ENCODE results near the gene VPS13D.

The VPS13D gene

GRCh38 chr1:12282142-12282541 is 52.3 kb downstream of the VPS13D start:
- no peak overlapping the region for H3K4me3 ChIP-seq (ENCODE audit: insufficient read depth, low read depth, low read length, poor library complexity, severe bottlenecking)
- H3K9me3 ChIP-seq (ENCODE audit: control insufficient read depth, low read length): no peaks in the 10 kb centered on the region
- no peak overlapping the region for H3K27ac ChIP-seq (ENCODE audit: insufficient read depth, low read length, poor library complexity, severe bottlenecking)
- peaks cover 62% of the 10 kb centered on the region for H3K36me3 ChIP-seq (ENCODE audit: control insufficient read depth, insufficient read depth, low read length)
- no peaks in the 10 kb centered on the region for H3K4me1 ChIP-seq (ENCODE audit: control insufficient read depth, insufficient read depth, low read length, poor library complexity, severe bottlenecking)
- H3K27me3 ChIP-seq (replicated peaks; ENCODE audit: control insufficient read depth, insufficient read depth, low read length, poor library complexity, severe bottlenecking): no peaks in the 10 kb centered on the region
- DNase-seq: no peak

DNA sequence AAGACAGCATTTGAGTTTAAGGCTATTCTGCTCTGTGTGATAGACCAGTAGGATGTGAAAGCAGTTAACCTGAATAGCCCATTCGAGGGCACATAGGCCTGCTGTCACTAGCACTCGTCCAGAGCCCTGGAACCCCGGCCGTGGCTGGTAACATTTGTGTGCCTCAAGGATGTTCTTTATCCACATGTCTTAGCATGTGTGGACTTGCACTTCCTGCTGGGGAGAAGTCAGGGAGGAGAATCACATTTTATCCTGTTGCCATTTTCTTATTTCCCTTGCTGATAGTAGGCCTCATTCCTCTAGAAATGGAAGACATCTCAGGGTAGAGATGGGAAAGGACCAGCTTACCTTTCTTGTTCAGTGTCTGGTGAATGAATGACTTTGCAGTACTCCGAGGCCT is 54.7 kb downstream of the VPS13D start:
- Histone ChIP-seq H3K36me3 (ENCODE audit: control insufficient read depth, insufficient read depth, low read length) (peaks cover 51% of the 10 kb centered on the region), H3K9me3 (ENCODE audit: control insufficient read depth, low read length) (no peaks in the 10 kb centered on the region), H3K4me3 (ENCODE audit: insufficient read depth, low read depth, low read length, poor library complexity, severe bottlenecking) (no peak overlapping the region), H3K27me3 (replicated peaks; ENCODE audit: control insufficient read depth, insufficient read depth, low read length, poor library complexity, severe bottlenecking) (no peaks in the 10 kb centered on the region), H3K27ac (ENCODE audit: insufficient read depth, low read length, poor library complexity, severe bottlenecking) (no peak overlapping the region), H3K4me1 (ENCODE audit: control insufficient read depth, insufficient read depth, low read length, poor library complexity, severe bottlenecking) (no peaks in the 10 kb centered on the region)
- no peak for DNase-seq

DNA sequence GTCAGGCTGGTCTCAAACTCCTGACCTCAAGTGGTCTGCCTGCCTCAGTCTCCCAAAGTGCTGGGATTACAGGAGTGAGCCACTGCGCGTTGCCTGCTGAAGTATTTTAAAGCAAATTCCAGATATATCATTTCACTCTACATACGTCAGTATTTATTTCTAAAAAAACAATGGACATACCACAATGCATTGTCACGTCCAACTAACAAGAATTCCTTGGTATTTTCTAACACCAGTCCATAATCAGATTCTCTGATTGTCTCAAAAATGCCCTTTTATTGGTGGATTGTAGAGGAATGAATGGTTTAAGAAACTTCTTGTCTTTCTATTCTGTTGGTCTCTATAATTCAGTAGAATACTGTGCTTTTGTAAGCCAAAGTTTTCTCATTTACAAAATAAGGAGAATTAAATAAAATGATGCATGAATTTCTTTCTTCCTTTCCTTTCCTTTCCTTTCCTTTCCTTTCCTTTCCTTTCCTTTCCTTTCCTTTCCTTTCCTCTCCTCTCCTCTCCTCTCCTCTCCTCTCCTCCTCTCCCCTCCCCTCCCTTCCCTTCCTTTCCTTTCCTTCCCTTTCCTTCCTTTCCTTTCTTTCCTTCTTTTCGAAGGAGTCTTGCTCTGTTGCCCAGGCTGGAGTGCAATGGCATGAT is 55.8 kb downstream of the VPS13D start:
- no peaks in the 10 kb centered on the region for H3K27me3 ChIP-seq (replicated peaks; ENCODE audit: control insufficient read depth, insufficient read depth, low read length, poor library complexity, severe bottlenecking)
- H3K9me3 ChIP-seq (ENCODE audit: control insufficient read depth, low read length): no peaks in the 10 kb centered on the region
- no peak overlapping the region for H3K4me3 ChIP-seq (ENCODE audit: insufficient read depth, low read depth, low read length, poor library complexity, severe bottlenecking)
- no peak for DNase-seq
- no peak overlapping the region for H3K27ac ChIP-seq (ENCODE audit: insufficient read depth, low read length, poor library complexity, severe bottlenecking)
- H3K36me3 ChIP-seq (ENCODE audit: control insufficient read depth, insufficient read depth, low read length): peaks cover 42% of the 10 kb centered on the region
- H3K4me1 ChIP-seq (ENCODE audit: control insufficient read depth, insufficient read depth, low read length, poor library complexity, severe bottlenecking): no peaks in the 10 kb centered on the region

GRCh38 chr1:12287869-12288268 is 58.0 kb downstream of the VPS13D start:
- no peaks in the 10 kb centered on the region for H3K9me3 ChIP-seq (ENCODE audit: control insufficient read depth, low read length)
- no peaks in the 10 kb centered on the region for H3K4me1 ChIP-seq (ENCODE audit: control insufficient read depth, insufficient read depth, low read length, poor library complexity, severe bottlenecking)
- H3K4me3 ChIP-seq (ENCODE audit: insufficient read depth, low read depth, low read length, poor library complexity, severe bottlenecking): no peak overlapping the region
- no peaks in the 10 kb centered on the region for H3K27me3 ChIP-seq (replicated peaks; ENCODE audit: control insufficient read depth, insufficient read depth, low read length, poor library complexity, severe bottlenecking)
- no peak for DNase-seq
- no peak overlapping the region for H3K27ac ChIP-seq (ENCODE audit: insufficient read depth, low read length, poor library complexity, severe bottlenecking)
- H3K36me3 ChIP-seq (ENCODE audit: control insufficient read depth, insufficient read depth, low read length): peaks cover 43% of the 10 kb centered on the region

DNA sequence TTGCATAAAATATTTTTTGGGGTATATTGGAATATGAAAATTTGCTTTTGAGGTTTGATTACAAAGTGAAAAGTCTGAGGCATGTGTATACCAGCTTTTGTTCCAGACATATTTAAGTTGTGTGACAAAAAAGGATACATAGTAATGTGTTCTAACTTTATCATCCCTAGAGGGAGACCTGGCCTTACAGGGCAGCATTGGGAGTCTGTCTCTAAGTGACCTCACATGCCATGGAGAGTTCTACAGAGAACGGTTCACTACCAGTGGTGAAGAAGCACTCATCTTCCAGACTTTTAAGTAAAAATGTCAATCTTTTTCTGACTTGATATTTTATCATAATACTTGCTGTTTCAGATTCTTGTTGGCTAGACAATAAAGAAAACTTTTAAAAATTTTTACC is 61.0 kb downstream of the VPS13D start:
- Histone ChIP-seq H3K27ac (ENCODE audit: insufficient read depth, low read length, poor library complexity, severe bottlenecking) (no peak overlapping the region), H3K36me3 (ENCODE audit: control insufficient read depth, insufficient read depth, low read length) (peaks cover 40% of the 10 kb centered on the region), H3K9me3 (ENCODE audit: control insufficient read depth, low read length) (no peaks in the 10 kb centered on the region), H3K27me3 (replicated peaks; ENCODE audit: control insufficient read depth, insufficient read depth, low read length, poor library complexity, severe bottlenecking) (no peaks in the 10 kb centered on the region), H3K4me1 (ENCODE audit: control insufficient read depth, insufficient read depth, low read length, poor library complexity, severe bottlenecking) (no peaks in the 10 kb centered on the region), H3K4me3 (ENCODE audit: insufficient read depth, low read depth, low read length, poor library complexity, severe bottlenecking) (no peak overlapping the region)
- no peak for DNase-seq

DNA sequence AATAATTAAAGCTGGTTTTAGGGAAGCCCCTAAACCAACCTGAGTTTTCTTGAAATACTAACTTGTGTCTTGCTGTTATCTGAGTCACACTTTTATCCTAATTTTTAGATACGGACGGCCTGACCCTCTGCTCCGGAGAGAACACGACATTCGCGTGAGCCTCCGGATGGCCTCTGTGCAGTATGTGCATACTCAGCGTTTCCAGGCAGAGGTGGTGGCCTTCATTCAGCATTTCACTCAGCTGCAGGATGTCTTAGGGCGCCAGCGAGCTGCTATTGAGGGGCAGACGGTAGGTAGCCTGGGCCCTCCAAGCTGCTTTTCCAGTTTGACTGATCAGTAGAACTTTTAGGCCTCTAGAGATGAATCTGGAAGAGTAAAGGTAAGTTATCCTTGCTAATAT is 63.6 kb downstream of the VPS13D start:
- Histone ChIP-seq H3K4me3 (ENCODE audit: insufficient read depth, low read depth, low read length, poor library complexity, severe bottlenecking) (no peak overlapping the region), H3K36me3 (ENCODE audit: control insufficient read depth, insufficient read depth, low read length) (peaks cover 48% of the 10 kb centered on the region), H3K27me3 (replicated peaks; ENCODE audit: control insufficient read depth, insufficient read depth, low read length, poor library complexity, severe bottlenecking) (no peaks in the 10 kb centered on the region), H3K9me3 (ENCODE audit: control insufficient read depth, low read length) (no peaks in the 10 kb centered on the region), H3K4me1 (ENCODE audit: control insufficient read depth, insufficient read depth, low read length, poor library complexity, severe bottlenecking) (no peaks in the 10 kb centered on the region), H3K27ac (ENCODE audit: insufficient read depth, low read length, poor library complexity, severe bottlenecking) (no peak overlapping the region)
- DNase-seq: no peak

- H3K36me3 ChIP-seq (ENCODE audit: control insufficient read depth, insufficient read depth, low read length): peaks cover 47% of the 10 kb centered on the region
- DNase-seq: no peak
- no peak overlapping the region for H3K27ac ChIP-seq (ENCODE audit: insufficient read depth, low read length, poor library complexity, severe bottlenecking)
Measured at GRCh38 chr1:12294076-12294475, 64.2 kb downstream of the VPS13D start.

DNA sequence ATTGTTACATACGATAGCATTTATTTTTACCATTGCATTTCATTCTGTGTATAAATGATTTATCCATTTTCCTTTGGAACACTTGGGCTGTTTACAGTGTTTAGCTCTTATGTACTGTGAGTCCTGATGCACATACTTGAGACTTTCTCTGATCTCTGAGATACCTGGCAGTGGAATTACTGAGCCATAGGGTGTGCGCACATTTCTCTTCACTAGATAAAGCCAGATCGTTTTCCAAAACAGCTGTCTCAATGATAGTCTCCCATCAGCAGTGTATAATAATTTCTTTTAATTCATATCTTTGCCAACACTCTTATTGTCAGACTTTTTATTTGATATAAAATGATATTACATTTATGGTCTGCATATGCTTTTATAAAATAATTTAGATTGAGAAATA is 66.2 kb downstream of the VPS13D start:
- Histone ChIP-seq H3K27me3 (replicated peaks; ENCODE audit: control insufficient read depth, insufficient read depth, low read length, poor library complexity, severe bottlenecking) (no peaks in the 10 kb centered on the region), H3K4me1 (ENCODE audit: control insufficient read depth, insufficient read depth, low read length, poor library complexity, severe bottlenecking) (no peaks in the 10 kb centered on the region), H3K9me3 (ENCODE audit: control insufficient read depth, low read length) (no peaks in the 10 kb centered on the region), H3K4me3 (ENCODE audit: insufficient read depth, low read depth, low read length, poor library complexity, severe bottlenecking) (no peak overlapping the region), H3K27ac (ENCODE audit: insufficient read depth, low read length, poor library complexity, severe bottlenecking) (no peak overlapping the region), H3K36me3 (ENCODE audit: control insufficient read depth, insufficient read depth, low read length) (peaks cover 51% of the 10 kb centered on the region)
- no peak for DNase-seq

More at GRCh38 chr1:12294076-12294475, 64.2 kb downstream of the VPS13D start:
- Histone ChIP-seq H3K27me3 (replicated peaks; ENCODE audit: control insufficient read depth, insufficient read depth, low read length, poor library complexity, severe bottlenecking) (no peaks in the 10 kb centered on the region), H3K4me1 (ENCODE audit: control insufficient read depth, insufficient read depth, low read length, poor library complexity, severe bottlenecking) (no peaks in the 10 kb centered on the region), H3K9me3 (ENCODE audit: control insufficient read depth, low read length) (no peaks in the 10 kb centered on the region), H3K4me3 (ENCODE audit: insufficient read depth, low read depth, low read length, poor library complexity, severe bottlenecking) (no peak overlapping the region)

- no peaks in the 10 kb centered on the region for H3K4me1 ChIP-seq (ENCODE audit: control insufficient read depth, insufficient read depth, low read length, poor library complexity, severe bottlenecking)
- peaks cover 51% of the 10 kb centered on the region for H3K36me3 ChIP-seq (ENCODE audit: control insufficient read depth, insufficient read depth, low read length)
- no peak overlapping the region for H3K4me3 ChIP-seq (ENCODE audit: insufficient read depth, low read depth, low read length, poor library complexity, severe bottlenecking)
- H3K27ac ChIP-seq (ENCODE audit: insufficient read depth, low read length, poor library complexity, severe bottlenecking): no peak overlapping the region
- H3K9me3 ChIP-seq (ENCODE audit: control insufficient read depth, low read length): no peaks in the 10 kb centered on the region
- no peak for DNase-seq
- H3K27me3 ChIP-seq (replicated peaks; ENCODE audit: control insufficient read depth, insufficient read depth, low read length, poor library complexity, severe bottlenecking): no peaks in the 10 kb centered on the region
Measured at GRCh38 chr1:12296623-12297022, 66.8 kb downstream of the VPS13D start.

DNA sequence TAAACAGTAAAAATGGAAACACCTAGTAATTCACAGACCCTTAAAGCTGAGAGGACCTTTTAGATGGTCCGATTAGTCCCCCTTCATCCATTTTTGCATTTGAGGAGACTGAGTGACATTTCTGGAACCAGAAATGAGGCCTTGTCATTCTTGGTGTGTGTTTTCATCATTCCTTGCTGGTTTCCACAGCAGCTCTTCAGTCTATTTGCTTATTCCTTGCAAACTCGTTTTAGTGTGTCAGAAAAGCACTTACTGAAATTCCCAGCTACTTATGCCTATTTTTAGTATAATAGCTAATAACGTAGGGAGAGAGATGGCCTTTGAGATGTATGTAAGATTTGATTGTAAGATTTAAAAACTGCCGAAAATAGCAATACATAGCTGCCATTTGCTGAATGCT is 70.9 kb downstream of the VPS13D start:
- H3K4me1 ChIP-seq (ENCODE audit: control insufficient read depth, insufficient read depth, low read length, poor library complexity, severe bottlenecking): no peaks in the 10 kb centered on the region
- H3K27me3 ChIP-seq (replicated peaks; ENCODE audit: control insufficient read depth, insufficient read depth, low read length, poor library complexity, severe bottlenecking): no peaks in the 10 kb centered on the region
- H3K4me3 ChIP-seq (ENCODE audit: insufficient read depth, low read depth, low read length, poor library complexity, severe bottlenecking): no peak overlapping the region
- no peak overlapping the region for H3K27ac ChIP-seq (ENCODE audit: insufficient read depth, low read length, poor library complexity, severe bottlenecking)
- H3K9me3 ChIP-seq (ENCODE audit: control insufficient read depth, low read length): no peaks in the 10 kb centered on the region
- peaks cover 42% of the 10 kb centered on the region for H3K36me3 ChIP-seq (ENCODE audit: control insufficient read depth, insufficient read depth, low read length)
- DNase-seq: no peak

All from effector memory CD4-positive, alpha-beta T cell (primary cell).